Measurements from ENCODE around the gene TRIM67.

Gene TRIM67

DNA sequence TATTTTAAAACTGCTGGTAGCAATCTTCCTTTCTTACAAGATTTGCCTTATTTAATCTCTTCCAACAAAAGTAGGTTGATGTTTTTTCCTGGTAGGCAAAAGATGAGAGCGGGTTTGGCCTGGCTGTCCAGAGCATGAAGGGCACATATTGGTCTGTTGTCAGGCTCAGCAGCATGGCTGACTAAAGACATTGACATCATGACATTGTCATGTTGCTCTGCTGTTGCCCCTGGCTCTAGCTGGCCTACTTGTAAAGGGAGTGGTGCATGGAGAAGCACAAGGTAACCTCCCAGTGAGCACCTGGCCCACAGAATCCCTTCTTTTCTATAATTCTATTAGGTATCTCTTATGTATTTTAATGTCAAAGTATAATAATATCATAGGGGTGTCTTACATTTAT, 102.8 kb downstream of the TRIM67 start:
- TF ChIP-seq, protein P1, sequence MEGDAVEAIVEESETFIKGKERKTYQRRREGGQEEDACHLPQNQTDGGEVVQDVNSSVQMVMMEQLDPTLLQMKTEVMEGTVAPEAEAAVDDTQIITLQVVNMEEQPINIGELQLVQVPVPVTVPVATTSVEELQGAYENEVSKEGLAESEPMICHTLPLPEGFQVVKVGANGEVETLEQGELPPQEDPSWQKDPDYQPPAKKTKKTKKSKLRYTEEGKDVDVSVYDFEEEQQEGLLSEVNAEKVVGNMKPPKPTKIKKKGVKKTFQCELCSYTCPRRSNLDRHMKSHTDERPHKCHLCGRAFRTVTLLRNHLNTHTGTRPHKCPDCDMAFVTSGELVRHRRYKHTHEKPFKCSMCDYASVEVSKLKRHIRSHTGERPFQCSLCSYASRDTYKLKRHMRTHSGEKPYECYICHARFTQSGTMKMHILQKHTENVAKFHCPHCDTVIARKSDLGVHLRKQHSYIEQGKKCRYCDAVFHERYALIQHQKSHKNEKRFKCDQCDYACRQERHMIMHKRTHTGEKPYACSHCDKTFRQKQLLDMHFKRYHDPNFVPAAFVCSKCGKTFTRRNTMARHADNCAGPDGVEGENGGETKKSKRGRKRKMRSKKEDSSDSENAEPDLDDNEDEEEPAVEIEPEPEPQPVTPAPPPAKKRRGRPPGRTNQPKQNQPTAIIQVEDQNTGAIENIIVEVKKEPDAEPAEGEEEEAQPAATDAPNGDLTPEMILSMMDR (IDR thresholded peaks at IDR 0.05; ENCODE audit: borderline replicate concordance, insufficient read depth, low read depth, low read length), result no peak
- no peak overlapping the region for H3K4me3 ChIP-seq (ENCODE audit: low read depth, low read length)

DNA sequence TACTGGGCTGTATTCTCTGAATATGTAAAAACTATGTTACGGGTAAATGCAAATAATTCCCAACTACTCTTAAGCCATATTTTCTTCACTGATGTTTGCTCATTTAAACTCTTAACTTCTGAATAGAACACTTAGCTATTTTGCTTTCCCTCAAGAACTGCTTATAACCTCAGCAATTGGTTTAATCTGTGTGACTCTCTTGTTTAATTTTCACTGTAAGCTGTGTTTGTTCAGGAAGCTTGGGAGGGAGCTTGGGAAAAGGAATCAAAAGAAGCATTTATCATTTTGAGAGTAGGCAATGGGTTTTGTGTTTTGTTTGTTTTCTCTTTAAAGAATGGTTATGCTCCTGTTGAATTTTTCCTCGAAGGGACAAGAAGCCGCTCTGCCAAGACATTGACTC, 103.5 kb downstream of the TRIM67 start:
- TF ChIP-seq, protein P1 (IDR thresholded peaks at IDR 0.05; ENCODE audit: borderline replicate concordance, insufficient read depth, low read depth, low read length), result no peak
- H3K4me3 ChIP-seq (ENCODE audit: low read depth, low read length), result no peak overlapping the region

DNA sequence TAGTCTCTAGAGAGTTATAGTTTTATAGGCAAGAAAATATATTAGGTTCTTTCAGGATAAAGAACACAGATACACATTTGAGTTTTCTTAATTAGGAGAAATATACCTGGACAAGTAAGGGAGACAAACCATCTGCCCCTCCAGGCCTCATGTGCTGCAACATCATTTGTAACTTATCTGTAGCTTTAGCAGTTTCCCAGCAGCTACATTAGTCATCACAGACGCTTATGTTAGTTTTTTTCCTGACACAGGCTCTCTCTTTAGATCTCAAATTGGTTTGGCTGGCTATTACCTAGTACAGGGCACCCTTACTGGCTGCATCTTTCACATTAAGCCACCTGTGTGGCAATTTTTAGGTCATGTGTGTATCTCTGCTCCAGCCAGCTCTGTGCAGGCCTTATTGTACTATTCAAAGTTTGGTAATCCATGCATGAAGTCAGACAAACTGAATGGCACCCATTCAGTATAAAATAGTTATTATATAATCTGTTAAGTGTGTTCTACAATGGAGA, 105.0 kb downstream of the TRIM67 start:
- TF ChIP-seq, protein P1 (IDR thresholded peaks at IDR 0.05; ENCODE audit: borderline replicate concordance, insufficient read depth, low read depth, low read length), result no peak
- H3K4me3 ChIP-seq (ENCODE audit: low read depth, low read length), result no peak overlapping the region
